Activated naive CD8-positive, alpha-beta T cell treated with anti-CD3 and anti-CD28 coated beads, Interleukin-2, amount 50 U/mL, for 16 hours (primary cell): ENCODE results near the gene CZIB.

Experiments used
- DNase-seq: peaks from one replicate; pipeline ENCODE4 v3.0.0-alpha.2; 2020; ENCODE audit warnings: low read depth, low spot score

The CZIB gene

GRCh38 chr1:53220171-53220961 is at the start of gene CZIB:
Gene CZIB, minus strand, starts transcription at chr1:53220634. Its CDS starts 59 bp downstream, at chr1:53220575.
- peak; percentile 90 for DNase-seq

GRCh38 chr1:53270107-53270506 is 49.7 kb upstream of the CZIB start:
- DNase-seq = no peak

- no peak for DNase-seq
Measured at GRCh38 chr1:53267761-53268160, 47.3 kb upstream of the CZIB start.

GRCh38 chr1:53266038-53266437 is 45.6 kb upstream of the CZIB start:
- no peak for DNase-seq

GRCh38 chr1:53265581-53265980 is 45.1 kb upstream of the CZIB start:
- DNase-seq = no peak

- DNase-seq = no peak
Measured at GRCh38 chr1:53264048-53264447, 43.6 kb upstream of the CZIB start.

GRCh38 chr1:53262000-53262399 is 41.6 kb upstream of the CZIB start:
- no peak for DNase-seq

- no peak for DNase-seq
Measured at GRCh38 chr1:53260631-53261247, 40.3 kb upstream of the CZIB start.

- no peak for DNase-seq
Measured at GRCh38 chr1:53259932-53260331, 39.5 kb upstream of the CZIB start.

- no peak for DNase-seq
Measured at GRCh38 chr1:53258216-53258615, 37.8 kb upstream of the CZIB start.

GRCh38 chr1:53257454-53258081 is 37.1 kb upstream of the CZIB start:
- DNase-seq = no peak

GRCh38 chr1:53256511-53257453 is 36.3 kb upstream of the CZIB start:
- no peak for DNase-seq

- DNase-seq = no peak
Measured at GRCh38 chr1:53255031-53255430, 34.6 kb upstream of the CZIB start.

GRCh38 chr1:53254011-53254640 is 33.7 kb upstream of the CZIB start:
- no peak for DNase-seq

- no peak for DNase-seq
Measured at GRCh38 chr1:53250325-53250724, 29.9 kb upstream of the CZIB start.

GRCh38 chr1:53249706-53250105 is 29.3 kb upstream of the CZIB start:
- no peak for DNase-seq

- no peak for DNase-seq
Measured at GRCh38 chr1:53246261-53247134, 26.1 kb upstream of the CZIB start.

- DNase-seq = no peak
Measured at GRCh38 chr1:53244141-53244540, 23.7 kb upstream of the CZIB start.

- no peak for DNase-seq
Measured at GRCh38 chr1:53242381-53242780, 21.9 kb upstream of the CZIB start.

- DNase-seq = no peak
Measured at GRCh38 chr1:53241828-53242227, 21.4 kb upstream of the CZIB start.
